ENCODE results near the gene INTS6.

The INTS6 gene

GRCh38 chr13:51422484-51422883 lies 30.4 kb downstream of the INTS6 start:
- ATAC-seq, result no peak
- TF ChIP-seq TOX (CRISPR knock-in tag; IDR thresholded peaks at IDR 0.05; ENCODE audit: borderline replicate concordance) (no peak), ZNF70 (CRISPR knock-in tag; IDR thresholded peaks at IDR 0.05) (no peak), ZC3H10 (CRISPR knock-in tag; IDR thresholded peaks at IDR 0.05) (no peak), CSDC2 (CRISPR knock-in tag; IDR thresholded peaks at IDR 0.05) (no peak), ISL1 (CRISPR knock-in tag; IDR thresholded peaks at IDR 0.05) (no peak), OSR1 (CRISPR knock-in tag; IDR thresholded peaks at IDR 0.05) (no peak), SNAI2 (CRISPR knock-in tag; IDR thresholded peaks at IDR 0.05) (no peak), RARB (CRISPR knock-in tag; IDR thresholded peaks at IDR 0.05) (no peak), GLIS3 (CRISPR knock-in tag; IDR thresholded peaks at IDR 0.05) (no peak), ZNF8 (CRISPR knock-in tag; IDR thresholded peaks at IDR 0.05) (no peak), PATZ1 (CRISPR knock-in tag; IDR thresholded peaks at IDR 0.05; ENCODE audit: borderline replicate concordance) (no peak), ZNF565 (CRISPR knock-in tag; conservative IDR thresholded peaks at IDR 0.05; ENCODE audit: low read depth) (no peak), ESRRG (CRISPR knock-in tag; IDR thresholded peaks at IDR 0.05) (no peak), ZFP30 (CRISPR knock-in tag; IDR thresholded peaks at IDR 0.05) (no peak), ARNTL (CRISPR knock-in tag; IDR thresholded peaks at IDR 0.05; ENCODE audit: borderline replicate concordance, low read depth) (no peak), ZFP3 (CRISPR knock-in tag; IDR thresholded peaks at IDR 0.05) (no peak), PPARA (CRISPR knock-in tag; IDR thresholded peaks at IDR 0.05; ENCODE audit: borderline replicate concordance) (no peak)
- TF ChIP-seq, protein P1, sequence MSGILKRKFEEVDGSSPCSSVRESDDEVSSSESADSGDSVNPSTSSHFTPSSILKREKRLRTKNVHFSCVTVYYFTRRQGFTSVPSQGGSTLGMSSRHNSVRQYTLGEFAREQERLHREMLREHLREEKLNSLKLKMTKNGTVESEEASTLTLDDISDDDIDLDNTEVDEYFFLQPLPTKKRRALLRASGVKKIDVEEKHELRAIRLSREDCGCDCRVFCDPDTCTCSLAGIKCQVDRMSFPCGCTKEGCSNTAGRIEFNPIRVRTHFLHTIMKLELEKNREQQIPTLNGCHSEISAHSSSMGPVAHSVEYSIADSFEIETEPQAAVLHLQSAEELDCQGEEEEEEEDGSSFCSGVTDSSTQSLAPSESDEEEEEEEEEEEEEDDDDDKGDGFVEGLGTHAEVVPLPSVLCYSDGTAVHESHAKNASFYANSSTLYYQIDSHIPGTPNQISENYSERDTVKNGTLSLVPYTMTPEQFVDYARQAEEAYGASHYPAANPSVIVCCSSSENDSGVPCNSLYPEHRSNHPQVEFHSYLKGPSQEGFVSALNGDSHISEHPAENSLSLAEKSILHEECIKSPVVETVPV (CRISPR knock-in tag; IDR thresholded peaks at IDR 0.05), result no peak
- TF ChIP-seq, protein P2, sequence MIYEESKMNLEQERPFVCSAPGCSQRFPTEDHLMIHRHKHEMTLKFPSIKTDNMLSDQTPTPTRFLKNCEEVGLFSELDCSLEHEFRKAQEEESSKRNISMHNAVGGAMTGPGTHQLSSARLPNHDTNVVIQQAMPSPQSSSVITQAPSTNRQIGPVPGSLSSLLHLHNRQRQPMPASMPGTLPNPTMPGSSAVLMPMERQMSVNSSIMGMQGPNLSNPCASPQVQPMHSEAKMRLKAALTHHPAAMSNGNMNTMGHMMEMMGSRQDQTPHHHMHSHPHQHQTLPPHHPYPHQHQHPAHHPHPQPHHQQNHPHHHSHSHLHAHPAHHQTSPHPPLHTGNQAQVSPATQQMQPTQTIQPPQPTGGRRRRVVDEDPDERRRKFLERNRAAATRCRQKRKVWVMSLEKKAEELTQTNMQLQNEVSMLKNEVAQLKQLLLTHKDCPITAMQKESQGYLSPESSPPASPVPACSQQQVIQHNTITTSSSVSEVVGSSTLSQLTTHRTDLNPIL (CRISPR knock-in tag; IDR thresholded peaks at IDR 0.05; ENCODE audit: low read depth), result no peak

DNA sequence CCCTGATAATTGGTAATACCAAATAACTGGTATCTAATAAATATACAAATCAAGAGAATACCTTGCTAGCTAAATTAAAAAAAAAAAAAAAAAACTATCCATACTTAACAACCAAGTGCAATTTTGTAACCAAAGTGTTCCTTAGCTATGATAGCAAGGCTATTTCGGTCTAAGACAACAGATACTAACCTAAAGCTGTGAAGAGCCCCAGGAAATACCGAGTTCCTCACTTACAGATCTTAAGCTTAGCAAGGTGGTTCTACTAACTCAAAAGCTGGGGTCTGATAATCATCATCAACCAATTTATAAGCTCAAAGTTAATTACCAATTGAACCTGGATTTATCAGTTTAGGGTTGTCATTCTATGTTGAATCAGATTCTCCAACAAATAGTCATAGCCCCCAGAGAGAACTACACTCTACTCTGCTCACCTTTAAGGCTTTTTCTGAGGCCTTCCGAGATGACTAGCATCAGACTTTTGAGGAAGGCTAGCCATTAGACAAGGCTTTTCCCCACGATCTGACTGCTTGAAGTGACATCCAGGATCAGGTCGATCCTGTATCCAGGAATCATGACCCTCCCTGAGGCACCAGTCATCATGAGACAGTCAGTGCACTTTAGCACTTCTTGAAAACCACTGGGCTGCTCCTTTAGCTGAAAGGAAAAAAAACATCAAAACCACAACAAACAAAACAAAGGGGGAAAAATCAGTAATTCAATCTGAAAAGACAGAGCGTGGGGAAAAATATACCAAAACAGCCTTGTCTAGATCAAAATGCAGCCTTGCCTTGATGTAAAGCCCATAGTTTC lies 31.9 kb downstream of the INTS6 start:
- no peak for ATAC-seq
- TF ChIP-seq TCF4 (CRISPR knock-in tag; IDR thresholded peaks at IDR 0.05; ENCODE audit: borderline replicate concordance), result no peak
- TF ChIP-seq, protein P2 (CRISPR knock-in tag; IDR thresholded peaks at IDR 0.05; ENCODE audit: low read depth), result no peak
- no peak for TF ChIP-seq ZNF565 (CRISPR knock-in tag; conservative IDR thresholded peaks at IDR 0.05; ENCODE audit: low read depth)
- no peak for TF ChIP-seq ISL1 (CRISPR knock-in tag; IDR thresholded peaks at IDR 0.05)
- TF ChIP-seq BACH2 (CRISPR knock-in tag; IDR thresholded peaks at IDR 0.05; ENCODE audit: borderline replicate concordance), result no peak
- TF ChIP-seq TOX (CRISPR knock-in tag; IDR thresholded peaks at IDR 0.05; ENCODE audit: borderline replicate concordance), result no peak
- TF ChIP-seq GLIS3 (CRISPR knock-in tag; IDR thresholded peaks at IDR 0.05), result no peak
- TF ChIP-seq CSDC2 (CRISPR knock-in tag; IDR thresholded peaks at IDR 0.05), result no peak
- no peak for TF ChIP-seq ZNF70 (CRISPR knock-in tag; IDR thresholded peaks at IDR 0.05)
- no peak for TF ChIP-seq POU6F1 (CRISPR knock-in tag; IDR thresholded peaks at IDR 0.05; ENCODE audit: borderline replicate concordance, low read depth)
- TF ChIP-seq ARNTL (CRISPR knock-in tag; IDR thresholded peaks at IDR 0.05; ENCODE audit: borderline replicate concordance, low read depth), result no peak
- TF ChIP-seq, protein P1 (CRISPR knock-in tag; IDR thresholded peaks at IDR 0.05), result no peak
- no peak for TF ChIP-seq ZFP3 (CRISPR knock-in tag; IDR thresholded peaks at IDR 0.05)
- TF ChIP-seq PPARA (CRISPR knock-in tag; IDR thresholded peaks at IDR 0.05; ENCODE audit: borderline replicate concordance), result no peak
